Measurements from ENCODE around the gene RBMS2.

The RBMS2 gene

DNA sequence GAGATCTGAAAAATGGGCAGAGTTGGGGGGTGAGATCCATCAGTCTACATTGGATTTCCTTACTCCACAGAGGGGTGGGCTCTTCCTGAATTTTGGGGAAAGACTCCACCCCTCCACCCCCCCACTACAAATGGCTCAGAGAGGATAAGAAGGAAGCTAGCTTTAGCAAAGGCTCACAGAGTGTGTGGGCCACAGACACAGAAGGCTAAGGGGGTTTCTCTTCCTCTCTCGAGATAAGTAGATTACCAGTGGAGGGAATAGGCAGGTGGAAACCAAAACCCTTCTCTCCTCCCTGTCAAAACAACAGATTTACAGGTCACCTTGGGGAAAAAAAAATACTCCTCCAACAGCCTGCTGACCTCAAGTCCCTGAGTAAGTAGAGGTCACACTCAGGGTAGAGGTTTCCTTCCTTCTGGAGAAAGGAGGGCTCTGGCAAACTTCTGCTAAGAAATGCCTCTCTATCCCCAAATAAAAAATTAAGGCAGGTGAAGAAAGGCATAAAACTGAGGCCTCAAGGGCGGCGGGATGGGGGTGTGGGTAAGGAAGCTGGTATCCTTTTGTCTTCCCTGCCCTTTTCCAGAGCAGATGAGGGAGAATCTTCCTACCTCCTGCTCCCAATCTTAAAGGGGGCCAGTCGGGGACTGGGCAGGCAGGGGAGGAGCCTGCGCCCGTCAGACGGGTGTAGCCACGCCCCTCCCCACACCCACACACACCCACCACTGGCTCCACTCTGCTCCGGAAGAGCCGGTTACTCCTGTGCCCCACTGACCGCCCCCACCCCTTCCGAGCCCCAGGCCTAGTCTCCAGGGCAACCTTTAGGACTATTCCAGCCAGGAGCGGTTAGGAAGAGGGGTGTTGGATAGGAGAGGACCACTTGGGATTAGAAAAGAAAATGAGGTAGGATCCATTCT lies 110.4 kb downstream of the RBMS2 start:
- DNase-seq (ENCODE audit: low read depth): peak; percentile 53

DNA sequence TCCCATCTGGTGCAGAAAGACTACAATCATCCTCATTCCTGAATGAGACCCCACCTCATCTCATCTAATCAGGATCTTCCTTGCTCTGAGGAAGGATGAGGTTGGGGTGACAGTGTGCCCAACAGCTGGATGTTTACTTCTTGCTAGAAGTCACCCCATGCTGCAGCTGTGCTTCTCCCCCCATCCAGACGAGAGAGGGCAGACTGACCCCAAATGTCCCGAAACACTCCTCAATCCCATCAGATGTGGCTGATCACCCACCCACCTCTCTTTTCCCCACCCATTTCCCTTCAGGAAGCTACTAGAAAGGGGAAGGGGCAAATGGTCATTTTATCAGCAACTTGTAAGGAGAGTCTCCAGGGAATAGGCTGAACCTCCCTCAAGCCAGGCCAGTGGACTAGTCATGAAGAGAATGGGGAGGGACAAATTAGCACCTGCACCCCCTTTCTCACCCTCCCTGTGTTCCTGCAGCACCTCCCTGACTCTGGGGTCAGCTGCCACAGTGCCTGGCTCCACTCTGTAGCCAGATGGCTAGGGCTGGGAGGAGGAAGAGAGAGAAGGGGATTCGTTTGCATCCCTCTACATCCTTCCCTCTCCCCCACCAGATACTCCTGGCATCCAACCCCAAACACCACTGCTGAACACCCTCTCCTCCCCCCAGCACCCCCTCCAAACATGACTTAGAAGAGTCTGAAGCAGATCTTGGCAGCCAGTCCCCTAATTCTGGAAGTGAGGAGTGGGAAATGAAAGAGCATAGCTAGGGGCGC lies 111.3 kb downstream of the RBMS2 start:
- DNase-seq (ENCODE audit: low read depth): no peak

DNA sequence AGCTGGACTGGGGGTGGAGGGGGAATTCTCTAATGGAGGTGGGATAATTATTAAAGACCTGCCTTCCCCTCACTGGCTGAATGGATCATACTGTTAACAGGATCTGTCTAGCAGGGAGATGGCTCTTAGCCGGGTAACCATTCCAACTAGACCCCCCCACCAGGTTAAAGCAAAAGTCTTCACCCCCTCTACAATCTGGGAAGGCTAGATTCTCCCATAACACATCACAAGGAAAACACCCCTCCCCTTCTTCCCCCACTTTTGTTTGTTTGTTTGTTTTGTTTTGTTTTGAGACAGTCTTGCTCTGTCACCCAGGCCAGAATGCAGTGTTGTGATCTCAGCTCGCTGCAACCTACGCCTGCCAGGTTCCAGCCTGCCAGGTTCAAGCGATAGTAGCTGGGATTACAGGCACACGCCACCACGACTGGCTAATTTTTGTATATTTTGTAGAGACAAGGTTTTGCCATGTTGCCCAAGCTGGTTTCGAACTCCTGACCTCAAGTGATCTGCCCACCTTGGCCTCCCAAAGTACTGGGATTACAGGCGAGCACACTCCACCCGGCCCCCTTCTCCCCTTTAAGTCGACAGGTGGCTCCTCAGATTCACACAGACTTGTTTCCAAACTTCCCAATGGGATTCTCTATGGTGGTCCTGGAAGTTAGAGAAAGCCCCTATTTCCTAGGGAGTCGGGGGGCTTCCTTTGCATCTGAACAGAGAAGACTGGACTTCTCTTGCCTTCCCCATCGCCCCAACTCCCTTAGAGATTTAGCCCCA lies 112.0 kb downstream of the RBMS2 start:
- no peak for DNase-seq (ENCODE audit: low read depth)

DNA sequence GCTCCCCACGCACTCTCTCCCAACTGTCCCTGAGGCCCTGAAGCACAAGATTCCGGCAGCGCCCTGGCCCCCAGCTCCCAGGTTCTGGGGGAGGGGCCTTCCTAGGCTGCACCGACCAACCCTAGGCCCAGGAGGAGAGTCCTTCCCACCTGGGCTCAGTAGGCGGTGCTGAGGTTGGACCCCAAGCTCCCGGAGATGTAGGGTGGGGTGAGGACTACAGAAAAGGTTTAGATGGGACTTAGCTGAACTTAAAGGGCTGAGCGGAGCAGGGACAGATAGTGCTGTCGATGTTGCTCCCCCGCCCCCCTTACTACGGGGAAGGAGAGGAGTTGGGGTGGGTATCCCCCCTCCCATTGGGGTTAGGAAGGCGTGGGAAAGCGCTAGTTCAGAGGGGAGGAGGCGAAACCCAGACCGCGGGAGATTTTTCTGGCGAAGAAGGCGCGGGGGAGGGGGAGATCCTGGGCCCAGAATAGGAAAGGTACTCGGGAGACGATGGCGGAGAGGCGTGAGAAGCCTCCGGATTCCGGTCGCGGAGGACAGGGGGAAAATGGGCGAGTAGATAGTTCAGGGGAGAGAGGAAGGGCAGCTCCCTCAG lies 112.7 kb downstream of the RBMS2 start:
- DNase-seq (ENCODE audit: low read depth): peak; percentile 18

DNA sequence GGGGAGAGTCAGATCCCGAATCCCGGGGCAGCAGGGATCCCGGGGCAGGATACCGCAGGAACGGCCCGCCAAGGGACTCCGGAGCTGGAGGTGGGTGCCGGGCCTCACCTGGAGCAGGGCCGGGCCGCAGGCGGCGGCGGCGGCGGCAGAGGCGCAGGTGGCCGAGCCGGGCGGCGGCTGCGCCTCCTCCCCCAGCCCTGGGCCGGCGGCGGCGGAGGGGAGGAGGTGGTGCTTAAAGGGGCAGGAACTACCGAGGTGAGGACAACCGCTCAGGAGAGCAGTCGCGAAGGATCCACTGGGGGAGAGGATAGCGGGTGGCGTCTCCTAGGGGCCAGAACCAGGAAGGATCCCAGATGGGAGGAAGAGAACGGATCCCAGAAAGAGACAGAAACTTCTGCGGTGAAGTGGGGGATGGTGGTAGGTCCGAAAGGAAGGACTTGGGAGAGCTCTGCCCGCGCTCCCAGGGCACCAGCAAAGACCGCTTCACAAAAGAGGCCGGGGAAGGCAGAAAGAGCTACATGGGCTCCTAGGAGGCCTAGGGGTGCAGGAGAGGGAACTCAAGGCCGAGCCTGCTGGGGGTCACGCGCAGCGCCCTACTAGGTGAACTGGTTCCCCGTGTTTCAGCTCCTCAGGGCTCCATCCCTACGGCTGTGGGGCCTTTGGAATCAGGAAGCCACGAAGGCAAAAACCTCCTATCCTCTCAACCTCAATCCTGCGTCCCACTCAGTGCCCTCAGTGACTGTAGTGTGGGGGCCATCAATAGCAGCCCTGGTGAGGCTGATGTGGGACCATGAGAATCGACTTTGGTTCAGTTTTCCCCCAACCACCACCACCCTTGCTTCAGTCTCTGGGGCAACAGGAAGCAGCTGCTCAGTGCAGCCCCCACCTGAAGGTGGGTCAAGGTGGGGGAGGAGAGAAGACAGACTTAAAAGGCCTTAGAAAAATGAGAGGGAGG lies 113.5 kb downstream of the RBMS2 start:
- DNase-seq (ENCODE audit: low read depth): peak; percentile 50

DNA sequence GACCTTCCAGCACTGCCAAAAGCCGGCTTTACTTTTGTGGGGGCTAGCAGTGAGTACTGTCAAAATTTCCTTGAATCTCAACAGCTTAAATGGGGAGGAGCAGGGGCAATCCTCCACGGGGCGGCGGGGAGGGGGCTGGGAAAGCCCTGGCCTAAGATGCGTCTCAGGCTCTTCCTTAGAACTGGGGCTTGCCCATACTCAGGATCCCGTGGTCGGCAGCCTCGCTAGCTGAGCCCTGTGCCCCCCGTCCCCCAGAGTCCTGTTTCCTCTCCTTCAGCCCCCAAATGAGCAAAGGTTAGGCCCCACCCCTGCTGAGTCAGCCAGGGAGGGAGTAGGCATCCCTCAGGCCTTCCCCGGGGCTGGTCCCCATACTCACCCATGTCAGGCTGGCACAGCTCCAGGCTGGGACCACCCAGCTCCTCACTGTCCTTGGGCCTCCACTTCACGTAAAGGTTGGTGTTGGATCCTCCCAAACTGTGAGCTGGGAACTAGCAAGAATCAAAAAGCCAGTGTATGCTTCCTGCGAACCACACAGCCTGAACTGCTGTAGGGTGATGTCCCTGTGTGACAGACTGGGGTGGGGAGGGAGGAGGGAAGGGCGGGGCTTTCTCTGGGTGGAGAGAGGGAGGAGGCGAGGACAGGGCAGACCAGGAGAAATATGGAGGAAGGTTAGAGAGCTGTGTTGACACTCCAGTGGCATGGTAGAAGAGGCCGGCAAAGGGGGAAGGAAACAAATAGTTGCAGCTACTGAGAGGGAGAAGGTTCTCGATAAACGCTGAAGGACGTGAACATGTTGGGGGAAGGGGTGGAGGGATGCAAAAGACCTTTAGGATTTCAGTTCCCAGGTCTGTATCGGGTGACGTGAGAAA lies 114.4 kb downstream of the RBMS2 start:
- peak; percentile 73 for DNase-seq (ENCODE audit: low read depth)

DNA sequence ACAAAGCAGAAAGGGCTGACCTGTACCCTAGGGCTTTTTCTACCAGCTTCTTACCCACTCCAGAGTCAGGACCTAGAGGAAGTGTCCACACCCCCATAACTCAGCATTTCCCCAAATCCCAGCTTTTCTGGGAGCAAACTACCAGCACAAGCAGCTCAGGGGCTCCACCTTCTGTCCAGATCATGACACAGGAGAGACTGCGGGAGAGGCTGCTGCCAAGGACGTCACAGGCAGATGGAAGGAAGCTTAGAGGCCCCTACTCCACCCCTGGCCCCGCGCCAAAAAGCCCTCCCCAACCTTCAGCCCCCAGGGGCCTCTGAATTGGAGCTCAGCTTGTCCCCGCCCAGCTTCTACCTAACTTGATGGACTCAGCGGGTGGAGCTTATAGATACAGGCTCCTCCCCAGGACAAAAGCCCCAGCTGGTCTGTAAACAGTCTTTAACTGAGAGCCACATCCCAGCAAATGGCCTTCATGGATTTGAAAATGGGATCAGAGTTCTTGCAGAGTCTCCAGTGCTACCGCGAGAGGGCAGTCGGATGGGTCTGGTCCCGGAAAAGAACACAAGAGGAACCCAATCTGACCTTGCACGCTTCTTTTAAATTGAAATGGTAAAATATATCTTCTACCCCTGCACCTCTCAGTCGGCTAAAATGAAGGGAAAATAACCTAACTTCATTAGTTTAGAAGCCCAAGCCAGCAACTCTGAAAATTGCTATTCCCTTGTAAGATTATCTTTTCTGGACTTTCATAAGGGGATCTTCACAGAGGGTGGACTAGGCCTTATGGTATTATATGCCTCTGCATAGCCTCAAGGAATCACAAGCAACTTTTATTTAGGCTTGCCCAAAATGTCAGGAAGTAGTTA lies 115.3 kb downstream of the RBMS2 start:
- peak; percentile 81 for DNase-seq (ENCODE audit: low read depth)

DNA sequence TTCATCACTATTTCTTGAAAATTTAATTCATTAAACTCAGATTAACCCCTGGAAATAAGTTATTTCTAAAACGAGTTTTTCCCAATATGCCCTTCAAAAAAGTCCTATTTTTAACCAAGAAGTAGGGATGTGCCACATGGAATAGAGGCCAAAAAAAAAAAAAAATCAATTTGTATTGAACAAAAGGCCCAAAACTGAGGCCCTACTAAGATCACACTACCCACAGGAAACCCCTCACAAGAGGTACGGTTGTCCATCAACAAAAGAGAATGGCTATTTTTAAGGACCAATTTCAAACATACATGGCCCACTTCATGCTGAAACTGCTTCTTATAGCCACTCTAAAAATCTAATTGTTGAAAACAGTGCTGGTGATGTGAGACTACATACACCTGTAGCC lies 116.0 kb downstream of the RBMS2 start:
- DNase-seq (ENCODE audit: low read depth): no peak

DNA sequence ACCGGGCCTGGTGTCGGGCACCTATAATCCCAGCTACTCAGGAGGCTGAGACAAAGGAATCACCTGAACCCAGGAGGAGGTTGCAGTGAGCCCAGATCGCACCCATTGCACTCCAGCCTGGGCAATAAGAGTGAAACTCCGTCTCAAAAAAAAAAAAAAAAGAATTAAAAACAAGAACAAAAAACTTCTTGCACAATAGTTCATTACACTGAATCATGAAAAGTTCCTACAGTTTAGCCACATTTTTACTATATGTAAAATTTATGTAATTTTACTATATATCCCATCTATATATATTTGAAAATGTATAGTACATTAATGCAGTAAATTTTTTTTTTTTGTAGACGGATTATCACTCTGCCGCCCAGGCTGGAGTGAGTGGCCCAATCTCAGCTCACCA lies 119.6 kb downstream of the RBMS2 start:
- DNase-seq (ENCODE audit: low read depth): no peak

DNA sequence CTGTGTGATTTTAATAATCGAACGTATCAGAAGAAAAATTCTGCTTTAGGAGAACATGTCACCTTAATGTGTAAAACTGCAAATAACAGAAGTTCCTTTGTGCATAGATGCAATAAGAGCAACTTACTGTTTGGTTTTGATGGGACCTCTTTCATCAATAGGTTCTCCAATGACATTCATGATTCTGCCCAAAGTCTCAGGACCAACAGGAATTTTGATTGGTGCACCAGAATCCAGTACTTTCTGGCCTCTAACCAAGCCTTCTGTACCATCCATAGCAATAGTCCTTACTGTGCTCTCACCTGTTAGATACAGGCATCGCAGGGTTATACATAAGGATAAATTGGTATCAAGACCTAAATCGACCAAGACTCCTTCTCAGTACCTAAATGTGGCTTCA lies 123.0 kb downstream of the RBMS2 start:
- no peak for DNase-seq (ENCODE audit: low read depth)

DNA sequence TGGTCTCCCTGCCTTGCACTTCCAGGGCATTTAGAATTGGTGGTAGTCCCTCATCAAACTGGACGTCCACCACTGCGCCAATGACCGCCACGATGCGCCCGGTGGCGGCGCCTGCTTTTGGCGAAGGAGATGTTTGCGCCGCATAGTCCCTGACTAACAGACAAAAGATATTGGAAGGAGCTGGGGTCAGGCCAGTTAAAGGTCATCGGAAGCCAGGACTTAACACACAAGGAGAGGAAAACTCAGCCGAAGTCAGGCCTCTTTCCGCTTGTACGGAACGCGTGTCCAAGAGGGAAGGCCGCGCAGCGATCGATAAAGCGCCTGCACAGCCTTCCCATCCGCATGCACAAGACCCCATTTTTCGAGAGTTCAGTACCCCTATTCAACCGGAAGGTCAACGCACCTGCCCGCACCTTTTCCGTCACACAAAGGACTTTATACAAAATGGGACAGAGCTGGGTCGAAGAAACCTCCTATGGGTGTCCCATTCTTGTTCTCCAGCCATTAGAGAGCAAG lies 123.6 kb downstream of the RBMS2 start:
- no peak for DNase-seq (ENCODE audit: low read depth)

All from activated T-helper 9 cell treated with anti-CD3 and anti-CD28 coated beads, Interleukin-2, amount 50 U/mL, for 16 hours (primary cell).